Fibroblast of pulmonary artery (primary cell): Measurements from ENCODE around the gene PRRC2B.
A peak's percentile ranks its signal among the peaks of the same experiment; 100 is the strongest.

ENCODE experiments used
- DNase-seq: peaks from one replicate; pipeline ENCODE4 v3.0.0-alpha.2; 2010; ENCODE audit warnings: low read depth
- H3K4me3 ChIP-seq: replicated peaks from 2 replicates; pipeline ENCODE4 v1.5.1; 2011; ENCODE audit warnings: low read depth, mild to moderate bottlenecking, control low read depth, low read length, moderate library complexity
- TF ChIP-seq, protein P1 (sequence below): IDR thresholded peaks from 2 replicates; pipeline ENCODE4 v1.5.1; 2011; ENCODE audit warnings: mild to moderate bottlenecking, control low read depth, low read length, inconsistent platforms; ENCODE audit errors: missing control alignments

PRRC2B gene

DNA sequence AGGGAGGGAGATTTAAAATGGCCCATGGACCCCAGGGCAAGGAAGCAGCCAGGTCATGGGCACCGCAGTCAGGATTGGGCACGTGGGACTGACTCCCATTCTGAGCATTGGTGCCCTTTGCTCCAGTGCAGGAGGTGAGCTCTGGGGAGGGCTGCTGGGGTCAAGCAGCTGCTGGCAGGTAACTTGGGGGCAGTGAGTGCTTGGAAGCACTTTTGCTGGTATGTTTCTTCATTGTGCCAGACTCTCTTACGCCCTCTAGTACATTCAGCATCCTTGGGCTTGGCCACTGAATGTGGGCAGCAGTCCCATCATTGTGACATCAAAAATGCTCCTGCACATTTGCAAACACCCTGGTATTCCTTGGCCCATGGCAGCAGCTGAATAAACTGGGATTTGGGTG is 32.7 kb downstream of the PRRC2B start:
- no peak for DNase-seq
- H3K4me3 ChIP-seq, result no peak overlapping the region
- TF ChIP-seq, protein P1, sequence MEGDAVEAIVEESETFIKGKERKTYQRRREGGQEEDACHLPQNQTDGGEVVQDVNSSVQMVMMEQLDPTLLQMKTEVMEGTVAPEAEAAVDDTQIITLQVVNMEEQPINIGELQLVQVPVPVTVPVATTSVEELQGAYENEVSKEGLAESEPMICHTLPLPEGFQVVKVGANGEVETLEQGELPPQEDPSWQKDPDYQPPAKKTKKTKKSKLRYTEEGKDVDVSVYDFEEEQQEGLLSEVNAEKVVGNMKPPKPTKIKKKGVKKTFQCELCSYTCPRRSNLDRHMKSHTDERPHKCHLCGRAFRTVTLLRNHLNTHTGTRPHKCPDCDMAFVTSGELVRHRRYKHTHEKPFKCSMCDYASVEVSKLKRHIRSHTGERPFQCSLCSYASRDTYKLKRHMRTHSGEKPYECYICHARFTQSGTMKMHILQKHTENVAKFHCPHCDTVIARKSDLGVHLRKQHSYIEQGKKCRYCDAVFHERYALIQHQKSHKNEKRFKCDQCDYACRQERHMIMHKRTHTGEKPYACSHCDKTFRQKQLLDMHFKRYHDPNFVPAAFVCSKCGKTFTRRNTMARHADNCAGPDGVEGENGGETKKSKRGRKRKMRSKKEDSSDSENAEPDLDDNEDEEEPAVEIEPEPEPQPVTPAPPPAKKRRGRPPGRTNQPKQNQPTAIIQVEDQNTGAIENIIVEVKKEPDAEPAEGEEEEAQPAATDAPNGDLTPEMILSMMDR, result no peak

DNA sequence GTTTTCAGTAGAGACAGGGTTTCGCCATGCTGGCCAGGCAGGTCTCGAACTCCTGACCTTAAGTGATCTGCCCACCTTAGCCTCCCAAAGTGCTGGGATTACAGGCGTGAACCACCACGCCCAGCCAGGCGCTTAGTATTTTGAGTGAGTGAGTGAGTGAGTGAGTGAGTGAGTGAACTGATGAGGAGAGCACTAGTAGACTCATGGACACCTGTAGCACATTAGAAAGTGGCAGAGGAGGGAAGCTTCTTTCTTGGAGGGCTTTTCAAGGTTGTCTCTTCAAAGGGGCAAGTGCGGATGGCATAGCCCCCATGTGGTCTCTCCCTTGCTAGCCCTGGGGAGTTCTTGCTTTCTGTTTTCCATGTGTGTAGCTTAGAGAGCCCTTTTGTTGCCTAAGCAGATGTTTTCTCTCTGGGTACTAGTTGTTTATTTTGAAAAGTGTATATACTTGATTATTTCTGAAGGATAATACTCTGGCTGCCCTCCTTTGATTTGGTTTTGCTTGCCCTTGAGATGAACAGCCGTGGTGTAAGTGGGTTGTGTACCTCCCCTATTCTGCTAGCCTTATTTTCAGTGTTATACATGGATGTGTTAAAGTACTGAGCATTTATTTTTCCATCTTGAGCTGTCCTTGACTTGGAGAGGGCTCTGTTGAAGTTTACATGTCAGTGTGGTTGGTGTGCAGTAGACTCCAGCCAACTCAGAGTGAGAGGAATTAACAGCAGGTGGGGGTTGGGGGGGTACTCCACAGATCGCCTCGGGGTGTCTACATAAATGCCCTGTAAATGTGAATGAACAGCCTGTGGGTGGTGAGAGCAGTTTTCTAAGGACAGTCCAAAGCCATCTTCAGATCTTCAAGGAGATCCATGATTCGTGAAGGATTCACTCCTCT is 35.5 kb downstream of the PRRC2B start:
- H3K4me3 ChIP-seq, result no peak overlapping the region
- no peak for DNase-seq
- TF ChIP-seq, protein P1, result no peak

DNA sequence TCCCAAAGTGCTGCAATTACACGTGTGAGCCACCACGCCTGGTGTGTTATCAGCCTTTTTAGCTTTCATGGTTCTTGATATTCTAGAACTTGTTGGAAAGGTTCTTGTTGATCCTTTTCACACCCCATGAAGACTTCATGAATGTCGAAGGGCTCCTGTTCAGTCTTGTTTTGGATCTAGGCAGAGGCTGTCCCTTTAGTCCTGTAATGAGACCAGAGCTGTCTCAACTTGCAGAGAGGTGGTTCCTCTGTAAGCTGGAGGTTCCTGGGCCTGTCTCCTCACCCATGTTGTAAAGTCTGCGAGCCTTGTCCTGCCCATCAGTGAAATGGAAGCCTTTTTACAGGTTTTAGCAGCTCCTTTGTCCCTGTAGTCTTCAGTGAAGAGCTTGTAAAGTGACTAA is 38.2 kb downstream of the PRRC2B start:
- TF ChIP-seq, protein P1, result no peak
- no peak overlapping the region for H3K4me3 ChIP-seq
- no peak for DNase-seq

DNA sequence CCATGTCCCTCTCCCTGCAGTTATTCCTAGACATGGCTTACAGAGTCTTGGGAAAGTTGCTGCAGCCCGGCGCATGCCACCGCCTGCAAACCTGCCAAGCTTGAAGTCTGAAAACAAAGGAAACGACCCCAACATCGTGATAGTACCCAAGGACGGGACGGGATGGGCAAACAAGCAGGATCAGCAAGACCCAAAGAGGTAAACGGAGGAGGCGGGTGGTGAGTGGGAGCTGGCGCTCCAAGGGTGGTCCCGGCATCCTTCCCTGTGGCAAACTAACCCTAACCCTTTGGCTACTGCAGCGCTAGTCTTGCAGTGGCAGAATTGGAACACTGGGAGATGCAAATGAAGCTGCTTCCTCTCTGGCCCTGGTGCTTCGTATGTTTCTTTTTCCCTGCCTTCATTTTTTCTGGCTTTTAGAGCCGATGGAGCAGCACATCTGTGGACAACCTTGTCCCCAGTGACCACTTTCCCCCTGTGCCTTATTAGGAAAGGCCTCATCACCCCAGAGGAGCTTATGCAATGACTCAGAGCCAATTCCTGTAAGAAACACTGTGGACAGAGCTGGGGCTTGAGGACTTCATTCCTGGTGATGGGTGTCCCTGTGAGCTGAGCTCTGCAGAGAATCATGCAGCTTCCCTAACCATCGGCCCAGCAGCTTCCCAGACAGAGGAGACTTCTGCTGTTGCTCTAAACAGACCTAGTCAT is 38.9 kb downstream of the PRRC2B start:
- TF ChIP-seq, protein P1, result no peak
- peak; percentile 82 for DNase-seq
- no peak overlapping the region for H3K4me3 ChIP-seq

DNA sequence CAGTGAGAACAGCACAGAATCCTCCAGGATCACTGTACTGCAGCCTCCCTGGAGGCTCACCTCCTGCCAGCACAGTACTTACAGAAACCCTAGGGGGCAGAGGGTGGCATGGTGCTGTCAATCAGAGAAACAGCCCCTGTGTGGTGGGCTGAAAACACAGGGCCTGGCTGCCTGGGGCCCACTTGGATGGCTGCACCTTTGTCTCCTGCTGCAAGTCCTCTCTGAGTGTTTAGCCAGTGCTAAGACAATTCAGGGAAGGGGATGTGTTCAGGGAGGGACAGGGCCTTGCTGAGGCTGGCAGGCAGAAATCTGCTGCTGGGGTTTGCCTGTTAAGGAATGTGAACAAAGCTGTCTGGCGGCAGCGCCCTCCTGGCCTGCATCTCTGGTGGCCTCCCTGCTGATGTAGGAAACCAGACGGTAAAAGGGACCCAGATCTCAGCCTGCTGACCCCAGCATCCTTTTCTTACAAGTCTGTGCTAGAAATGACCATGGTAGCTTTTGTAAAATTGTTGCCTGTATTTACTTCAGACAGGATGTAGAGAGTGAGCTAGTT is 39.5 kb downstream of the PRRC2B start:
- H3K4me3 ChIP-seq, result no peak overlapping the region
- TF ChIP-seq, protein P1, result no peak
- DNase-seq, result no peak

DNA sequence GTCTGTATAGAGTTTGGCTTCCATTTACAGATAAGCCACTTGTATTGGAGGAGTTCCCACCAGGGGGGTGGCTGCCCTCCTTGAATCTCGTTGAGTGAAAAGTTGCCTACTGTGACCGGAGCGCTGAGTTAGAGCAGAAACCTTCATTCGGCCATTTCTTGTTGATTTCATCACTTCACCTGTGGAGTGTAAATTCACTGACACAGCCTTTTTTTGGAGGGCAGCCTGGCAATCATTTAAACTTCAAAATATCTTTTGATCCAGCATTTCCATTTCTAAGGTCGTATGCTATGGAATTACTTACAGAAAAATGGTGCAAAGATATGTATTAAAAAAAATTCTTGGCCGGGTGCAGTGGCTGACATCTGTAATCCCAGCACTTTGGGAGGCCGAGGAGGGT is 40.8 kb downstream of the PRRC2B start:
- TF ChIP-seq, protein P1, result no peak
- H3K4me3 ChIP-seq, result no peak overlapping the region
- no peak for DNase-seq
